UCSD-AML1 (cell line): Measurements from ENCODE around the gene SLC46A1.

ENCODE experiments used
- DNase-seq: peaks from one replicate; lab custom pipeline; 2025; ENCODE audit not compliant: unreplicated experiment; lab: John Stamatoyannopoulos, UW

Gene SLC46A1

GRCh38 chr17:28404461-28404811 lies 1.6 kb downstream of the SLC46A1 start:
- no peak for DNase-seq

- DNase-seq = no peak
Observed at GRCh38 chr17:28404007-28404406, 2.0 kb downstream of the SLC46A1 start.

- no peak for DNase-seq
Observed at GRCh38 chr17:28402844-28403243, 3.2 kb downstream of the SLC46A1 start.

GRCh38 chr17:28402224-28402630 lies 3.8 kb downstream of the SLC46A1 start:
- no peak for DNase-seq

GRCh38 chr17:28399808-28400207 lies 6.2 kb downstream of the SLC46A1 start:
- no peak for DNase-seq

- DNase-seq = no peak
Observed at GRCh38 chr17:28398280-28398981, 7.6 kb downstream of the SLC46A1 start.

- DNase-seq = no peak
Observed at GRCh38 chr17:28397687-28398279, 8.2 kb downstream of the SLC46A1 start.

GRCh38 chr17:28397275-28397674 lies 8.7 kb downstream of the SLC46A1 start:
- no peak for DNase-seq

GRCh38 chr17:28396635-28397239 lies 9.3 kb downstream of the SLC46A1 start:
- DNase-seq = peak; percentile 64

GRCh38 chr17:28395968-28396367 lies 10.0 kb downstream of the SLC46A1 start:
- DNase-seq = no peak

GRCh38 chr17:28395426-28395825 lies 10.6 kb downstream of the SLC46A1 start:
- no peak for DNase-seq

GRCh38 chr17:28394337-28395116 lies 11.5 kb downstream of the SLC46A1 start:
- DNase-seq = no peak

- no peak for DNase-seq
Observed at GRCh38 chr17:28392491-28392890, 13.5 kb downstream of the SLC46A1 start.

GRCh38 chr17:28391401-28391800 lies 14.6 kb downstream of the SLC46A1 start:
- DNase-seq = no peak

- no peak for DNase-seq
Observed at GRCh38 chr17:28390984-28391383, 15.0 kb downstream of the SLC46A1 start.

- no peak for DNase-seq
Observed at GRCh38 chr17:28390563-28390962, 15.4 kb downstream of the SLC46A1 start.

GRCh38 chr17:28390141-28390540 lies 15.9 kb downstream of the SLC46A1 start:
- no peak for DNase-seq

- no peak for DNase-seq
Observed at GRCh38 chr17:28388106-28388505, 17.9 kb downstream of the SLC46A1 start.

GRCh38 chr17:28386391-28386790 lies 19.6 kb downstream of the SLC46A1 start:
- no peak for DNase-seq

GRCh38 chr17:28385406-28385805 lies 20.6 kb downstream of the SLC46A1 start:
- DNase-seq = no peak

- no peak for DNase-seq
Observed at GRCh38 chr17:28385037-28385400, 21.0 kb downstream of the SLC46A1 start.
